Inflammatory macrophage (primary cell): ENCODE data around the gene CACNB4.
"Not testable (repeated sequence)": the region's sequence is repeated elsewhere in the genome, so short reads cannot be mapped to it uniquely, and the experiment has no call there.

Experiments used
- DNase-seq, 2 donors: peaks; one replicate each; pipeline ENCODE4 v3.0.0-alpha.2; 2020 to 2022

CACNB4 gene

DNA sequence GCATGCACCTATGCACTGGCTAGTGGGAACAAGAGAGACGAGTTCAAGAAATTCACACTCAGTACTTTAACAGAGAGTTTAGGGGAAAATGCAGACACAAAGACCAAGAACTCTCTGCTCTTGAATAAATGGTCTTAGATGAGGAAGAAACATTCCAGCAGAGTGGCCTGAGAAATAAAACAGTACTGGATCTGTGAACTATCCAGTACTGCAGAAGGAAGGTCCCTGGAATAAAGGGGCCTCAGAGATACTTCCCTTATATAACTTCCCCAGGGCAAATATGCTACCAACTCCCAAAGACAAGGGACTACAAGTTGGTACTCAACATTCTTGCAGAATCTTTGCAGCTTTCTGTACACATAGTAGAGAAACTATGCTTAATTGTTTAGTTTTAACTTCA is 199.7 kb downstream of the CACNB4 start:
- DNase-seq = peak in 1 of 2 donors; percentile 11

DNA sequence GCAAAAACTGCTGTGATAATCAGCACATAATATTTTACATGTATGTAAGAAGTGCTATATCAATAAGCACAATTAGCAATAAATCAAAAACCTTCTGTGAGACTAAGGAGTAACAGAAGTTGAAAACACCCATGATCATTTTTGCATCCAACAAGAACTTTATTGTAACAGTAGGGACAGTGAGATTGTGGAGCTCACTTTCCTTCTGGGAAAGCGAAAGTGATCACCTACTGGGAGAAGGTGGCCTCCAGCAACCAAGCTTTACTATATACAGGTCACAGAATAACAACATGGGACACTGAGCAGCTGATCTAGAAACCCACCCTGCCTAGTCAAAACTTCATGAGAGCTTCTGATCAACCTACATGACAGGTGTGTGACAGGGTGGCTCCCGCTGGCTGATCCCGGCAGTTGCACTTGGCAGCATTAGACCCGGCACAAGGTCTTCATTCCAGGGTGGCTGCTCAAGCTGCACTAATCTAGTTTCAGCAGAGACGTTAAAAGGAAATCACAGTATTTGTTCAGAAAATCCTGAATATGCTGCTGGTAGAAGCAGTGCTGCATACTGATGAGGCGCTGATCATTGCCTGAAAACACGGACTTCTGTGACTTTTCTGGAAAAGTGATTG is 207.2 kb downstream of the CACNB4 start:
- no peak for DNase-seq

DNA sequence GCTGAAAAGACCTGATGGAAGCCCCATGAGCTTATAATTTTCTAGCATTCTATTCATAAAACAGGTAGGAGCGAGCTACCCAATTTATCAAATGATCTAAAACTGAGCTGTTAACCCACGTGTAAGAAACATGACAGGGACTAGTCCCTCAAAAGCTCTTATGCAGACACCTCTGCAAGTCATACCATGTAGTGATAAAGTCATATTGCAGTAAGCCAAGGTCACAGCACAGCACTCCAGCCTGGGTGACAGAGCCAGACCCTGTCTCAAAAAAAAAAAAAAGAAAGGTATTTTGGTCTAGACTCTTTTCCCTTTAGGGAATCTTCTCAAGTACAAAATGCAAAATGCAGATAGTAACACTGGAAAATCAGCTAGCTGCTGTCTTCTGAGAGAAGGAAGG is 211.7 kb downstream of the CACNB4 start:
- DNase-seq = no peak

DNA sequence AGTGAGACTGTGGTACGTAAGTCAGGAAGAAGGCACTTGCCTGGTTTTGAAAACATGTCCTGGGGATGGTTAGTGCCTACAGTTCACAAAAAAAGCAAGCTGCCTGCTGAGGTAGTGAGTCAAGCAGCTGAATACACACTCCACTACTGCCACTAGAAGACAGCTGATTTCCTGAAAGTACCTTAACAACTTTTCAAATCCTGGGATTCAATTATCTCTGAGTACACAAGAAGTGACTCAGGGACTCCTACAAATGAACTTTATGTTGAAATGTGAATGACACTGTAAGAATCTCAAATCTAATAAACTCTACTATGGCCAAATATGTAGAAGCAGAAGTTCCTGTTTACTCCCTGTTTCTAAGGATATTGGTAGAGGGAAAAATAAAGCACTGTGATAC is 212.6 kb downstream of the CACNB4 start:
- DNase-seq = peak; percentile 20 to 79

DNA sequence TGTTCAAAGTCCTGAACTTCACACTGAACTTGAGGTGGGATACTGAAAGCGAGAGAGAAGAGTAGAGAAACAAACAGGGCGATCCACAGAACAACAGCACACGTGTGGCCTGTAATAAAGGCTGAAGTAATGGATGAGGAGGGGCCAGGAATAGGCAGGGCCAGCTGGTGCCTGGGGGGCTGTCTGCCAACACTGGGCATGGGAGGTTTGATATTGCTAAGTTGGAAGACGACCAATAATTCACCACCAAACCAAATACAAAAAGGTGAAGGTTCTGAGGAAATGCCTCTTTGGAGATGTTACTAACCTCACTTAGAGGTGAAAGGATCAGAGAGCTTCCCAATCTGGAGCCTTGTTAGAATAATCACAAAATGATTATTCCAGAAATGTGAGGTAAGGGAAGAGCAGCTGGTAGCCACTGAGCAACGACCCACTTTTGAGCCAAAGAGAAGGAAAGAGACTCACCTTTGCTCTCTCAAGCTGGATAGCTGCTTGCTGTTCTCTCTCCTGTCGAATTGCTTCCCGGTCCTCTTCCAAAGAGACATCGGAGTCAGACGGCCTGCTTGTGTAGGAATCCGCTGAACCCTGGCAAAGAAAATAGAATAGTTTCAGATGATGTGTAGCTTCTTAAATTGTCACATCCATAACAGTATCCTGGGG is 215.9 kb downstream of the CACNB4 start:
- no peak for DNase-seq

DNA sequence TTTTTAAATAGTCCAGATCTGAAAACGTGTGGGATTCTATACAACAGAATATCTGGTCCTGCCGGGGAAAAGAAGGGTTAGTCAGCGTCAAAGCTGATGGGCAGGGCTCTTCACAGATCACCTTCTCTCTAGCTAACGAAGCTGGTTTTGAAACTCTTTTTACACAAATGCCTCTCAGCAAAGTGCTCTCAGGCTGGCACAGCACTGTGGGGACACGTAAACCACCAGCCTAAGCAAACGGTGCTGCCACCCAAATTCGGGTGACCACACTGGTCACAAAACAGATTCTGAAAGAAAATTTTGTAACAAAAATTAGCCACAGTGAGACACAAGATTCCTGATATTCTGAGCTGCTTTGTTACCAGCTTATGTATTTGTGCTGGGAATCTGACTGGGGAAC is 217.5 kb downstream of the CACNB4 start:
- no peak for DNase-seq

DNA sequence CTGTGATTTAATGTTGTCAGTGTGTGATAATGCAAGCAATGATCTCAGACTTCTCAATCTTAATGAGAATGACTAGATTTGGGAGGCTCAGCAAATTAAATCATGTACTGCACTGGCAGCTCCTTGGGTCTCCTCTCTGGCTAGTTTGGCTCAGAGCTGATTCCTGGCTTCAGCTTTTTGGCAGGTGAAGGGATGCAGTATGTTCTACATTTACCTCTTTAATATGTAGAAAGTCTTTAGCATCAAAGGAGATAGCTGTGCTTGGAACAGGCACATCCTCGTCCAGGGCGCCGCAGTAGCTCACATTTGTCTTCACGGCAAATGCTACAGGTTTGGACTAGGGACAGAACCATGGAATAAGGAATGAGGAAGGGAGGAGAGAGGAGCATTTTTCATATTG is 218.3 kb downstream of the CACNB4 start:
- no peak for DNase-seq

DNA sequence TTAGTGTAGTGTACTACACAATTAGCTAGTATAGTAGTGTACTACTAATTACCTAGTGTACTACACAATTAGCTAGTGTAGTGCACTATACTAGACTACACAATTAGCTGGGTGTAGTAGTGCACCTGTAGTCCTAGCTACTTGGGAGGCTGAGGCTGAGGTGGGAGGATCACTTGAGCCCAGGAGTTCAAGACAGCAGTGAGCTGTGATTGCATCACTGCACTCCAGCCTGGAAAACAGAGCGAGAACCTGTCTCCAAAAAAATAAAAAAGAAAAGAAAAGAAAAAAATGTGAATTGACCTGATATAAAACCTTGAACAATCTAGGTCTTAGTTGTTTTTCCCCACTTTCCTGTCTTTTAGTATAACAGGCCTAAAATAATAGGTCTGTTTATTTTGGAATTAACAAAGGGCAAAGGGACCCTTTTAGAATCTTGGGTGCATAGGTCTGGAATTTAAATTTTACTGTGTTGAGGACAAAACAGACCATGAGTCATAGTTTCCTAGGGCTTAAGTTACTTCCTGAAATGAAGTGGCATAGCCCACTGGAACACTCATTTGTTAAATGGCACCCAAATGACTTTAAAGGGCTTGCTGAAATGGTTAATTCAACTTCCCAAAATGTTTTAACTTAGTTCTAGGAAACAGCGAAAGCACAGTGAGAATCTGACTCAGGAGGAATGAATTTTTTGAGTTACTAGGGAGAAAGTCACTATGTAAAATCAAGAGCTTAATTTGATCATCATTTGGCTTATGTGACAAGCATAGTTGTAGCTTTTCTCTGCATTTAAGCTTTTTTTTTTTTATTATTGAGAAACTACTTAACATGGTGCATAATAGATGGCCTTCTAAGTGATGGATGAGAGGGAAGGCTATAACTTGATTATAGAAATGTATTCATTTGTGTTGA is 219.9 kb downstream of the CACNB4 start:
- peak; percentile 58 to 83 for DNase-seq

DNA sequence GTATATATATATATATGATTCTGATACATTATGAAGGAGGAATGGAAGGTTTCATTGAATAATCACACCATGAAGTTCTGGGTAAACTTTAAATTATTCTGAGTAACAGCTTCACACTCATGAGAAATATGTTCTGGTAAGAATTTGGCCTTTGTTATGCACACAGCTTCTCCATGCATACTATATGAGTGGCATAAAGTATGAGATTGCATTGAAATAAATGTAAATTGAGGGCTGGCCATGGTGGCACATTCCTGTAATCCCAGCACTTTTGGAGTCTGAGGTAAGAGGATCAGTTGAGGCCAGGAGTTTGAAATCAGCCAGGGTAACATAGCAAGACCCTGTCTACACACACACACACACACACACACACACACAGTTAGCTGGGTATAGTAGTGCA is 220.6 kb downstream of the CACNB4 start:
- DNase-seq = no peak

DNA sequence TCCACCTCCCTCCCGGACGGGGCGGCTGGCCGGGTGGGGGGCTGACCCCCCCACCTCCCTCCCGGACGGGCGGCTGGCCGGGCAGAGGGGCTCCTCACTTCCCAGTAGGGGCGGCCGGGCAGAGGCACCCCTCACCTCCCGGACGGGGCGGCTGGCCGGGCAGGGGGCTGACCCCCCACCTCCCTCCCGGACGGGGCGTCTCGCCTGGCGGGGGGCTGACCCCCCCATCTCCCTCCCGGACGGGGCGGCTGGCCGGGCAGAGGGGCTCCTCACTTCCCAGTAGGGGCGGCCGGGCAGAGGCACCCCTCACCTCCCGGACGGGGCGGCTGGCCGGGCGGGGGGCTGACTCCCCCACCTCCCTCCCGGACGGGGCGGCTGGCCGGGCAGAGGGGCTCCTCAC is 223.2 kb downstream of the CACNB4 start:
- DNase-seq = not testable (repeated sequence)

DNA sequence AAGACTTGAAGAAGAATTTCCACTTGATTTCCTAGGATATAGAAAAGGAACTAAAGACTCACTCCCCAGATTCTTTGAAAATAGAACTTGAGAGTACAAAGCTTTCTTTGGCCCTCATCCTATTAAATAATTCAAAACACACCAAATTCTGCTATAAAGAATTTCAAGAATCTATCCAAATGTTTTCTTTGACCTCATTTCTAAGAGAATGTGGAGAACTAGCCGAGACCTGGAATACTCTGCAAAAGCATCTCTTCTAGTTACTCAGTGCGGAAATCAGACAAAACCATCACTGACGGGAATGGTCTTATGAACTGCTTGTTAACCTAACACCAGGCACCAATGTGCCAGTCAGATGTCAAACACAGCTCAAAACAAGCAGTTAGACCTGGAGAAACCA is 226.4 kb downstream of the CACNB4 start:
- no peak for DNase-seq

DNA sequence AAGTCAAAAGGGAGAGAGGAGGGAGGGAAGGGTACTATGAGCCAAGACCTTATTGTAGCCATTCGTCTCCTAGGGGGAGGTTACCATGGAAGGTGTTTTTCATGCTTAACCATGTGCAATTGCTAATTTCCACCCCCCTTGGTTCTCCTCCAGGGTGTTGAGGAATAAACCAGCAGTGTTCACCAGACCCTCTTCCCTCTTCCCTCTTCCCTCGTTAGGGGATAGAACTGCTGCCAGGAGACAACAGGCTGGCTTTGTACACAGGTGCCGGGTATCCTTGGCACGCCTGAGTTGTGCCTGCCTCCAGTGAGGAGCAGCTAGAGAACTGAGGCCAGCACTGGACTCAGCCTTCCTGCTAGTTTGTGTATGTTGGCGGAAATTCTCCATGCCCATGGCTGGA is 229.6 kb downstream of the CACNB4 start:
- DNase-seq = no peak

DNA sequence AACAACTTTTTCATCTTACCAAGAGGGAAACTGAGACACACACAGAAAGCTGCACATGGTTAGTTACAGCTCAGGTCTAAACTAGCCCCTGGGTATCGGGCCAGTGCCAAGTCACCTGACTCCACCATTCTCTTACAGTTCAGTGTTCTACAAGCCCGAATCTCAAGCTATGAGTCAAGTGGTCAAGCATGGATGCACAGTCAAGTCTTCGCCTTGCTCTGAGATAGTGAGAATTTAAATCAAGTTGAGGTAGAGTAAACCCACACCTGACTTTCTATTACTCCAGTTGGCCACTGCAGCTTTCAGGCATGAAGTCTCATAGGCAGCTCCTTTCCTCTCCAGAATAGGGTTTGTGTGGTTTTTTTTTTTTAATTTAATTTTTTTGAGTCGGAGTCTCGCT is 236.1 kb downstream of the CACNB4 start:
- no peak for DNase-seq

DNA sequence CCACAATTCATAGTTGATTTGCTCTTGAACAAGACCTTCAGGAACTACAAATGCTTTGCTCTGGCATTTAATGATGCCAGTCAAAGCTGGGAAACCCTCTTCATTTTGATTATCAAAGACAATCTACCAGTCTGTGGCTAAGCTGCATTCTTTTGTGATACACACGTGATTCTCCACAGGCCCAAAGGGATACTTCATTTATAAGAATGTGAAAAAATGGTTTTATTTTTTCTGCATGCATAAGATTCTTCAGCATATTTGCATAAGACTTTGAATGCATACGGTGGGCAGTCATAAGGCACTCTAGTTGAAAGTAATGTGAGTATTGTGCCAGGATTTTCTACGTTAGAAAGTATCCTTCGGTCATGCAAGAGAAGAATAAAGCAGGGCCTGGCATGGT is 237.7 kb downstream of the CACNB4 start:
- DNase-seq = no peak

DNA sequence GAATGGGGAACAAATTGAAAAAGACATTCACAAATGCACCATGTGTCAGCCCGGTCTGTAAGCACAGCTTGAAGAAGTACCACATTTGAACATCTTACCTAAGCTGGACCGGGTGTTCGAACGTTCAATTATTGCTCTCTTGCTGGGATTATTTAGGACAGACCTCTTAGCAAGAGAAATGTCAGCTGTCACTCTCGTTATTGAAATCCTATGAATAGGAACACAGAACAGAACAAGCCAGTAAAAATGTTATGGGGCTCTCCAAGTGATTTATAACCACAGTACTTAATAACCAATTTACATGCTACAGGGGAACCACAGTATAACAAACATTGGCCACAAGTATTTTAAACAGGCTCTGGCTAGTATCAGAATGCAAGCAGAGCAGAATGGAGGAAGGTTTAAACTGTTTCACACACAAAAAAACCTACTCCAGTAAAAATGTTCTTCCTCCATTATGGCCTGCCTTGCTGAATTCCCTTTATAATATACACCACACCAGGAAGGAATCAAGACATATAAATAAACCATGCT is 238.2 kb downstream of the CACNB4 start:
- no peak for DNase-seq

DNA sequence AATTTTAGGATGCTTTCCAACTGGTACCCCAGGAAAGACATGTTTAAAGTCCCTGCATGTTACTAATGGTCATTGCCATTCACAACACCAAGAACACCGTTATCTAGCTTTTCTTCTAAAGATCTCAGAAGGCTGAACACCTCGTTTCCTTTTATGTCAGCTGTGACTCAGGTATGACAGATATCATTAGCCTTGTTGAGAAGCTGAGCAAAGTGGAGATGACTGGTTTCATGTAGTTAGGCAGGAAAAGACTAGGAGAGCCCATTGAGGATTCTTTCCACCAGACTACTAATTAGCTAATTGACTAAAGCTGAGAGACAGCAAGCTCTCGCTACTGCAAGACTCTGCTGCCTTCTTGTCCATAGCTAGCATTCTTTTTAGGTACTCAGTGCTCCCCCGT is 238.6 kb downstream of the CACNB4 start:
- DNase-seq = no peak

DNA sequence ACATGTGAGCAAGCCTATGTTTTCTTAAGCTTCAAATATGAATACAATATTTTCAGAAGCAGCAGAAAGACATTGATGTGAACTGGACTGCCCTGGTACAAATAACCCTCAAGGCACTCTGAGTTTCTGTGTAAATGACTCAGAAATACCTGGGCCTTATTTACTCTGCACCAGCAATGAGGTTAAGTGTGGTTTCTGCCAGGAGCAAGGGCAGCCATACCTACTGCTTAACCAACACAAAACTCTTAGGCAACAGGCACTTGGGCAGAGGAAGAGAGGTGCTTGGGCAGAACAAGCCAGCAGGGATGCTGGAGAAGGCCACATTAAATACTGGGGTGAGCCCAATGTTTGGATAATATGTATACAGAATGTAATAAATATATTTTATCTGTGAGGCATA is 241.2 kb downstream of the CACNB4 start:
- no peak for DNase-seq

DNA sequence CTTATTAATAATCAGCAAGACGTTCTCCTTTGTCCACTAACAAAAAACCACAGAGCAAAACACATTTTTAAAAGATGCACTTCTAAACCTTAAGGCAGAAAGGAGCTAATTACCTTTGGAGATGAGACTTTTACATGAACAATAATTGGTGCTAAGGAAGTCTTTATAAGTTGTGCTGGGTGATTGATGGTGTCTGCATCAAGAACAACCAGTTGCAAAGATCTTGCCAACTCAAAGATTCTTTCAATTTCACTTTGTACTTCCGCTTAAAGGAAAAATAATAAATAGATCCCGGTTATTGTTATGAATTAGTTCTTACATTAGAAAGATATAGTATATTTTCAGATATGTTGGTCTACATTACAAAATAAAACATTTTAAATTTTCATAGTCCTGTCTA is 243.7 kb downstream of the CACNB4 start:
- no peak for DNase-seq

DNA sequence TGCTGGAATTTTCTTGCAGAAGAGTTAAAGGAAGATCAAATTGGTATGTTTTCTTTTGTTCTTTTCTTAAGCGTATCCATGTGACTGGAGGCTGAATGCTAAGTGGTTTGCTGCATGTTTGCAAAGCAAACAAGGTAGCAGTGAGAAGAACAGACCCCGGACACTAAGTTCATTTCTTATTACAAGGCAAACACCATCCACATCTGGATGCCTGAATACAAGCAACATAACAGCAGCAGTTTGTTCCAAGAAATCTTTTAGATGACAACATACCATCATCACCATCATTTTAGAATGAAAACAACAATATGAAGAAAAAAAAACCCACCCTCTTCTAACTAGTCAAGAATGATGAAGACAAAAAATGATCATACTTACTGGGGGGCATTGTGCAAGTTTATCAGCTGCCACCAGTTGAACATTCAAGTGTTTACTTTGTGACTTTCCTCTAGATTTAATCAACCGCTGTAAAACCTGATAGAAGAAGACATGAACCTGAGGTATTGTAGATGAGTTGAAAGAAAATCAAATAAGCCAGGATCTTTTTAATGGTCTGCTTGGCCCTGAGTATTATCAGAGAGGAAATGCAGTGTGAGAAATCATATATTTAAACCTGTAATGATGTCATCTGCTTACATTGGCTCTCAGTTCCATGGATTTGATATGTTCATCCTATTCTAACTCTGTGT is 245.6 kb downstream of the CACNB4 start:
- DNase-seq = no peak

DNA sequence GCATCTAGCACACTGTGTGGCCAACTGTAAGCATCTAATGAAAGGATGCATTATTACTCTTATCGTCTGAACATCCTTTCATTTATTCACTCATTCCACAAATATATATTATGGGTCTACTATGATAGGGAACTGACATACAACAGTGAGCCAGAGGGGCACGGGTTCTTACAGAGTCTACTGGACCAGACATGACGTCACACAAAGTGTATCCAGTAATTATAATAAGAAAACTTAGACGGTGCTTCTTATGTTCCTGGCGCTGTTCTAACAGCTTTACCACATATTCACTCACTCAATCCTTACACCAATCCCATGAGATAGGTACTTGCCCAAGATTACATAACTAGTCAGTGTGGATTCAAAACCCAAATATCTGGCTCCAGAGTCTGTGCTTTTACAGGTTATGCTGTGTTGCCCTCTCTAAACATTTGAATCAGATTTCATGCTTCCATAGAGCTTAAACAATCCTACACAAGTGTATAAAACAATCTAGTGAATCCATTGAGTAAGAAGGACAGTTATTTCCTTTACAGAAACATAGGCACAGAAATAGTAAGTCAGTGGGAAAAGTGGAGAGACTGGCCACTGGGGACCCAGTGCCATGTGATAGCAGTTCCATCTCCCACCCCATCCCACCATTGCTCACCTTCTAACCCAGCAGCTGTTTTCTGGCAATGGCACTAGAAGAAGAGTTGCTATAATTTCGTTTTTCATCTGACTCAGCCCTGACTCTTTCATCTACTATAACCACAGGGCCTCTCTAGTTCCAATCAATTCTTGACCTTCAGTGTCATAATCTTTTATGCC is 246.4 kb downstream of the CACNB4 start:
- DNase-seq = no peak

DNA sequence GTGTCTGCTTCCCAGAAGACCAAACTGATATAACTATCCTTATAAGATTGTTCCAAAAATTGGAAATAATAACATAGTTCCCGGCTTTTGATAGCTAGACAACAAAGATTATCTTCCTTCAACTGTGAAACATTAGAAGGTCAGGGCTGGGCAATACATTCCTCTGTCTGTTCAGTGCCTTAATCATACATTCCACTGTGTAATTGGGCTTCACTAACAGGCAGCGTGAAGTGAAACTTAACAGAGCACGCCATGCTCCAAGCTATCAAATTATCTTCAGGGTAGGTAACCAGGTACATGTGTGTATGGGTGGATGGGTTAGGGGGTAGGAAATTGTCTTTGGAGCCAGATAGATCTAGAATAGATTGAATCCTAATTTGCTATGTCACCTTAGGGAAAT is 247.1 kb downstream of the CACNB4 start:
- no peak for DNase-seq

DNA sequence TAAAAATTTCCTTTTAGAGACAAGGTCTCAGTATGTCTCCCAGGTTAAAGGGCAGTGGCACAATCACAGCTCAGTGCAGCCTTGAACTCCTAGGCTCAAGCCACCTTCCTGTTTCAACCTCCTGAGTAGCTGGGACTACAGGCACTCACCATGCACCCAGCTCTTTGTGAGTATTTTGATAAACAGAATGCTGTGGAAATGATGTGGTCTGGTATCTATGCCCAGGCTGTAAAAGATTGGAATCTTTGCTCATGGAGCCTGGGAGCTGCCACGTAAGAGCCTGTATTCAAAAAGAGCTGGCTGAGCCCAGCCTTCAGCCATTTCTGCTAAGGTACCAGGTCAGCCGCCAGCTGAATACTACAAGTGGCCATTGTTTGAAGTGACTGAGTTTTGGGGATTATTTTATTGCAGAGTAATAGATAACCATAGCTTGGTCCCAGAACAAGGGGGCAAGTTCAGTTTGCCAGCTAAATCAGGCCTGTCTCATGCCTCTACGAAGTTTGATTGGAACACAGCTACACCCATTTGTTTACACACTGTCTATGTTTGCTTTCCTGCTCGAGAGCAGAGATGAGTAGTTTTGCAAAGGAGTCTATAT is 249.3 kb downstream of the CACNB4 start:
- DNase-seq = no peak
